Measurements from ENCODE around the gene POLR1E. TPM values are rescaled to one million over a fixed set of nuclear protein-coding genes. Genes with fewer than 3 reads are reported as not detected.

POLR1E gene
- total RNA-seq, 1 experiment from 2014 or later = 45.8 TPM

DNA sequence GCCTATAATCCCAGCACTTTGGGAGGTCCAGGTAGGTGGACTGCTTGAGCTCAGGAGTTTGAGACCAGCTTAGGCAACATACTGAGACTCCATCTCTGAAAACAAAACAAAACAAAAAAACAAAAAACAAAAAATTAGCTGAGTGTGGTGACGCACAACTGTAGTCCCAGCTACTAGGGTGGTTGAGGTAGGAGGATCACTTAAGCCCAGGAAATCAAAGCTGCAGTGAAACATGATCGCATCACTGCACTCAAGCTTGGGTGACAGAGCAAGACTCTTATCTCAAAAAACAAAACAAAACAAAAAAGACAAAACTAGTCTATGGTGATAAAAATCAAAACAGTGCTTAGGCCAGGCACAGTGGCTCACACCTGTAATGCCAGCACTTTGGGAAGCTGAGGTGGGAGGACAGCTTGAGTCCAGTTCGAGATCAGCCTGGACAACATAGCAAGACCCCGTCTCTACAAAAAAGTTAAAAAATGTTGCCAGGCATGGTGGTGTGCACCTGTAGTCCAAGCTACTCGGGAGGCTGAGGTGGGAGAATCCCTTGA, 61.7 kb downstream of the POLR1E start:
- Histone ChIP-seq H3K4ac (ENCODE audit: low read depth, low read length) (no peak overlapping the region), H3K56ac (ENCODE audit: insufficient read length, low read depth, low read length) (no peak overlapping the region), H4K8ac (replicated peaks; ENCODE audit: insufficient read length, low read depth, low read length) (no peak overlapping the region), H3K4me1 (ENCODE audit: insufficient read depth, low read length) (no peaks in the 10 kb centered on the region), H3K23me2 (ENCODE audit: insufficient read length, low read depth, low read length, poor library complexity, severe bottlenecking) (no peaks in the 10 kb centered on the region), H3K14ac (ENCODE audit: insufficient read depth, low read length) (no peak overlapping the region), H3K18ac (ENCODE audit: insufficient read length, low read depth, low read length) (no peak overlapping the region), H3K23ac (ENCODE audit: insufficient read length, low read depth, low read length) (no peak overlapping the region), H2AK5ac (ENCODE audit: insufficient read length, low read length) (no peak overlapping the region), H3T11ph (ENCODE audit: low read length) (no peak overlapping the region), H3K79me2 (ENCODE audit: insufficient read depth, low read length) (no peaks in the 10 kb centered on the region), H4K91ac (ENCODE audit: insufficient read length, low read depth, low read length) (no peak overlapping the region), H3K9ac (ENCODE audit: extremely low read depth, insufficient read length, low read length) (no peak overlapping the region), H3K27ac (ENCODE audit: insufficient read length, low read depth, low read length) (no peak overlapping the region), H2BK5ac (ENCODE audit: insufficient read length, low read length) (no peak overlapping the region), H3K79me1 (ENCODE audit: insufficient read depth, low read depth, low read length, poor library complexity, severe bottlenecking) (no peaks in the 10 kb centered on the region), H2BK20ac (ENCODE audit: low read depth, low read length, poor library complexity, severe bottlenecking) (no peak overlapping the region), H3K4me2 (ENCODE audit: insufficient read depth, insufficient read length, low read length) (no peak overlapping the region), H2BK120ac (ENCODE audit: low read depth, low read length, poor library complexity, severe bottlenecking) (no peak overlapping the region), H2AFZ (ENCODE audit: low read length) (no peak overlapping the region), H4K20me1 (ENCODE audit: control insufficient read depth, insufficient read depth, insufficient read length) (no peaks in the 10 kb centered on the region), H2BK15ac (ENCODE audit: low read depth, low read length) (no peak overlapping the region), H2BK12ac (ENCODE audit: insufficient read length, low read depth, low read length) (no peak overlapping the region), H3K9me3 (ENCODE audit: control insufficient read depth, low read depth, low read length) (no peaks in the 10 kb centered on the region), H3K27me3 (ENCODE audit: insufficient read depth, low read length) (no peaks in the 10 kb centered on the region), H4K5ac (ENCODE audit: insufficient read length, low read depth, low read length) (no peak overlapping the region)
- TF ChIP-seq, protein P1, sequence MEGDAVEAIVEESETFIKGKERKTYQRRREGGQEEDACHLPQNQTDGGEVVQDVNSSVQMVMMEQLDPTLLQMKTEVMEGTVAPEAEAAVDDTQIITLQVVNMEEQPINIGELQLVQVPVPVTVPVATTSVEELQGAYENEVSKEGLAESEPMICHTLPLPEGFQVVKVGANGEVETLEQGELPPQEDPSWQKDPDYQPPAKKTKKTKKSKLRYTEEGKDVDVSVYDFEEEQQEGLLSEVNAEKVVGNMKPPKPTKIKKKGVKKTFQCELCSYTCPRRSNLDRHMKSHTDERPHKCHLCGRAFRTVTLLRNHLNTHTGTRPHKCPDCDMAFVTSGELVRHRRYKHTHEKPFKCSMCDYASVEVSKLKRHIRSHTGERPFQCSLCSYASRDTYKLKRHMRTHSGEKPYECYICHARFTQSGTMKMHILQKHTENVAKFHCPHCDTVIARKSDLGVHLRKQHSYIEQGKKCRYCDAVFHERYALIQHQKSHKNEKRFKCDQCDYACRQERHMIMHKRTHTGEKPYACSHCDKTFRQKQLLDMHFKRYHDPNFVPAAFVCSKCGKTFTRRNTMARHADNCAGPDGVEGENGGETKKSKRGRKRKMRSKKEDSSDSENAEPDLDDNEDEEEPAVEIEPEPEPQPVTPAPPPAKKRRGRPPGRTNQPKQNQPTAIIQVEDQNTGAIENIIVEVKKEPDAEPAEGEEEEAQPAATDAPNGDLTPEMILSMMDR (conservative IDR thresholded peaks at IDR 0.05) = no peak
- H3K4me1 Mint-ChIP-seq = peaks cover 9% of the 10 kb centered on the region in 2 experiments
- no peak overlapping the region for H3K4me3 Mint-ChIP-seq
- no peak for DNase-seq
- H3K27ac Mint-ChIP-seq = no peak overlapping the region
- no CpG with 5 or more reads among the region's 5 CpGs for WGBS (ENCODE audit: extremely low coverage, insufficient read length, low lambda C conversion rate)
- H3K36me3 Mint-ChIP-seq (ENCODE audit: insufficient read depth in 1 of 3, low read depth in 3 of 3) = peaks cover 0 to 13% (median 2%) of the 10 kb centered on the region in 3 experiments; a peak in 2 of 7 replicates
- no peaks in the 10 kb centered on the region for H3K27me3 Mint-ChIP-seq (ENCODE audit: low read depth)
- H3K9me3 Mint-ChIP-seq = peaks cover 0 to 3% of the 10 kb centered on the region in 2 experiments; a peak in 1 of 5 replicates
